ENCODE measurements around the gene STYXL2.

GRCh38 chr1:167089939-167090313 lies 3.9 kb upstream of the STYXL2 start:
- TF ChIP-seq, protein P1, sequence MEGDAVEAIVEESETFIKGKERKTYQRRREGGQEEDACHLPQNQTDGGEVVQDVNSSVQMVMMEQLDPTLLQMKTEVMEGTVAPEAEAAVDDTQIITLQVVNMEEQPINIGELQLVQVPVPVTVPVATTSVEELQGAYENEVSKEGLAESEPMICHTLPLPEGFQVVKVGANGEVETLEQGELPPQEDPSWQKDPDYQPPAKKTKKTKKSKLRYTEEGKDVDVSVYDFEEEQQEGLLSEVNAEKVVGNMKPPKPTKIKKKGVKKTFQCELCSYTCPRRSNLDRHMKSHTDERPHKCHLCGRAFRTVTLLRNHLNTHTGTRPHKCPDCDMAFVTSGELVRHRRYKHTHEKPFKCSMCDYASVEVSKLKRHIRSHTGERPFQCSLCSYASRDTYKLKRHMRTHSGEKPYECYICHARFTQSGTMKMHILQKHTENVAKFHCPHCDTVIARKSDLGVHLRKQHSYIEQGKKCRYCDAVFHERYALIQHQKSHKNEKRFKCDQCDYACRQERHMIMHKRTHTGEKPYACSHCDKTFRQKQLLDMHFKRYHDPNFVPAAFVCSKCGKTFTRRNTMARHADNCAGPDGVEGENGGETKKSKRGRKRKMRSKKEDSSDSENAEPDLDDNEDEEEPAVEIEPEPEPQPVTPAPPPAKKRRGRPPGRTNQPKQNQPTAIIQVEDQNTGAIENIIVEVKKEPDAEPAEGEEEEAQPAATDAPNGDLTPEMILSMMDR (IDR thresholded peaks at IDR 0.05; ENCODE audit: low read length): no peak
- TF ChIP-seq EZH2 (IDR thresholded peaks at IDR 0.05; ENCODE audit: borderline replicate concordance, low read length): no peak

All from OCI-LY1 (cell line).